ENCODE results near the gene GRP.

GRP gene

DNA sequence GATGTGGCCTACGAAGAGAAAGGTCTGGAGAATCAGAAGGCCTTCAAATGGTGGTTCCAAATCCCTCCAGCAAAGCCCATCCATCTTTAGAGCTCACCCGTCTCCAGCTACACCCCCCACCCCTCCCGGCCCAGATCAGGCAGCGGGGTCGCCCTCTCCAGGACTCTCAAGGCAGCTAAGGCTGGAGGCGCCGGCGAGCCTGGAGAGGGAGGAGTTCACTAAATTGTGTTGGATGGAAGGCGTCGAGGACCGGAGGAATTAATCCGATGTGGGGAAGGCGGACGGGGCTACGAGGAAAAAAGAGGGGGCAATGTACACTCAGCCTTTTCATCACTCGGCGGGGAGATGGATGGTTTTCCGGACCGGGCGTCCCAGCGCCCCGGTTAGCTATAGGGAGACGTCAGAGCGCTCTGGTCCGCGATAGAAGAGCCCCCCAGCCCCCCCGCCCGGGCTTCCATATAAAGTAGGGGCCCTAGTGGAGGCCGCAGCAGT lies at the start of gene GRP:
Gene GRP, plus strand, starts transcription at position 487 of the 492 bp plus-strand sequence. CDS start 108 bp downstream, outside the sequence.
- no peak for DNase-seq

DNA sequence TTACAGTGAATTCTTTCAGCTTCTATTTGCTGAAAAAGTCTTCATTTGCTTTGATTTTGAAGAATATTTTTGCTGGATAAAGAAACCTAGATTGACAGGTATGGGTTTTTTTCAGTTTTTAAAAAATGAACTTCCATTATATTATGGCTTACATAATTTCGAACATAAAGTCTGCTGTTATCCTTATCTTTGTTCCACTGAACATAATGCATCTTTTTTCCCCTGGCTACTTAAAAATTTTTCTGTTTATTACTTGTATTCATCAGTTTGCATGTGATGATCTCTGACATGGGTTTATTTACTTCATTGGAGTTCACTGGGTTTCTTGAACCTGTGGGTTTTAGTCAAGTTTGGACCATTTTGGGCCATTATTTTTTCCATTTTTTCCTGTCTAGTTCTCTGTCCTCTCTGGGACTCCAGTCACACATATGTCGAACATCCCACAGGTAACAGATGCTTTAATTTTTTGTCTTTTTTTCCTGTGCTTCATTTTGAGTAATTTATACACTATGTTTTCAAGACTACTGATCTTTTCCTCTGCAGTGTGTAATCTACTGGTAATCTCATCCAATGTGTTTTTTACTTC lies 47.2 kb upstream of the GRP start:
- no peak for DNase-seq

DNA sequence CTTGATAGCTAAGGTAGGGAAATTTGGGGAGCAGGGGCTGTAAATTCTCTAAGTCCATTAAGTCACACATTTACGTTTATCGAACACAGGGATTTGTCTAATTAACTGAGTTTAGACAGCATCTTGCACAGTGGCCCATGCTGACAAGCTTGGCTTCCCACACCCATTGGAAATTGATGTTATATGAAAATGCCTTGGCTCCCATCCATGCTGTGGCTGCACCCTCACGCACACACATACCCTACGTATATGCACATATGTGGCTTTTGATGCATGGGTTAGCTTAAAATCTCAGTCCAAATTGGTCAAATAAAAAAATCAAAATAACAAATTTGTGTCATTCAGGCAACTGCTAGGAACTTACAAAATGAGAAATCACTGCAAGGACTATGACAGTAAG lies 42.5 kb upstream of the GRP start:
- no peak for DNase-seq

DNA sequence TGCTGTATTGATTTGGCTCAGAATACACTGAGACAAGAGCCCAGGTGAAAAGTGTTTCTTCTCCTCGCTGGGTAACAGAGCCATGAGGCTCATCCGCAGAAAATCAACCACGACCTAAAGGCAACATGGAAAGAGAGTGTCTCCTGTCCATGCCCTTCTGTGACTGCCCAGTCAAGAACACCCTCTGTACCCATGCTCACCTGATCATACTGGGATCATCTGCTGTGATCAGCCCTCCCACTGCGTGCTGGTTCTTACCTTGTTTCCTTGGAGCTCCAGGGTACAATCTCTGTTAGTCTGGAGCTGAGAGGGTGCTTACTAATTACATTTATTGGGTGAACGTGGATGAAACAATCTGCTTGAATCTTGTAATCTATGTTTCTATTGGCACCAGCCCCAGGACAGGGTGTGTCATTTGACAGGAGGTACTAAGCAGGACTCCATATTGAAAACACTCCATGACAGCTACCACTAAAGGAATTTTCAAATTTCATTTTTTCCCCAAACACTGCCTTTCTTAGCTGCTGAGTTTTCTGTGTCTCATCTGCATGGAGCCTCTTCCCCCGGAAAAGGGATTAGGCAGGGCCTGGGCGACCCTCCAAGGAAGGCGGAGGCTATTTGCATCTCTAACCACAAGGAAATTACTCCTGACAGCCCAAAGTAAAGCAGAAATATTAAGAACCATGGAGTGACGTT lies 39.7 kb upstream of the GRP start:
- no peak for DNase-seq

DNA sequence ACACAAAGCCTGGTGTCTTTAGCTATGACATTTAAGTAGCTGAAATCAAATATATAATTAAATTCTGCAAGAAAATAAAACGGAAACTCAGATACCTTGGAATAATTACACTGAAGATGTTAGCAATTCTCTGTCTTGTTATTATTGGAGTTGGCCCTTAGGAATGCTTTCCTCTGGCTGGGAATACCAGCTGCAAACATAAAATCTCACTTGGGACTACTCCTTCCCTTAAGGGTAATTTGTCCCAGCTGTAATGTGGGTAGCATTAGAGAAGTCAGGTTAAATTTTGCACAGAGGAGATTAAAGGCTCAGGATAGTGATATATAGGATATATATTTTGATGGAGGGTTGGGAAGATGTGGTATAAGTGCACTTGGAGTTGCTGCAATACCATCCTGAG lies 37.3 kb upstream of the GRP start:
- no peak for DNase-seq

DNA sequence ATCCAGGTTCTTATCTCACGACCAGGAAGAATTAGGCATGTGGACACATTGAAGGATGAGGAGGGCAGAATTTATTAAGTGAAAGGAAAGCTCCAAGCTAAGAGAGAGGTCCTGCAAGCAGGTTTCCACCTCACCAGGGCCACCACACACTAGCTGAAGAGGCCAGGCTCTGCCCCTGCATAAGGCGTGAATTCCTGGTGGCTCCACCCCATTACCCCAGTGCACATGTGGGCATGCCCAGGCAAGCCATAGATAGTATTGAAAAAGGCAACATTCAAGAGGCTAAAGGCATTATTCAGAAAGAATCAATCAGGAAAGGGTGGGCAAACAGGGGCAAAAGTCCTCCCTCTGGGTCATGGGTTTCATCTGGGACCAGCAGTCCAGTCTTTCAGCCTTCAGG lies 30.9 kb upstream of the GRP start:
- DNase-seq, result no peak

DNA sequence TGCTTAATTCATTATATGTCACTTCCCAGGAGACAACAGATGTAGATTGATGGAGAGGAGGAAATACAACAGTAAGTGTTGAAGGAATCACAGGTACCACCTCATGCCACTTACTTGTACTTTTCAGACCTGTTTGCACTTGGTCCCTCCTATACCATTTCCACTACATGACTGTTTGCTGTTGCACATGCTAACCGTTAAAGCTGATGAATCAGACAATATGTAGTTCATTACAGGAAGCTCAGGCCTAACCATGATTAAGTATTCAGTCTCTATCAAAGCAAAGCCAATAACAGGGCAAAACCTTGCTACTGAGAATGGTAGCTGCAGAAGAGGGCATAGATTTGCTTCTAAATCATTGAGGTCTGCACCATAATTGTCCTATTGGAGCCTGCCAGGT lies 30.2 kb upstream of the GRP start:
- no peak for DNase-seq

DNA sequence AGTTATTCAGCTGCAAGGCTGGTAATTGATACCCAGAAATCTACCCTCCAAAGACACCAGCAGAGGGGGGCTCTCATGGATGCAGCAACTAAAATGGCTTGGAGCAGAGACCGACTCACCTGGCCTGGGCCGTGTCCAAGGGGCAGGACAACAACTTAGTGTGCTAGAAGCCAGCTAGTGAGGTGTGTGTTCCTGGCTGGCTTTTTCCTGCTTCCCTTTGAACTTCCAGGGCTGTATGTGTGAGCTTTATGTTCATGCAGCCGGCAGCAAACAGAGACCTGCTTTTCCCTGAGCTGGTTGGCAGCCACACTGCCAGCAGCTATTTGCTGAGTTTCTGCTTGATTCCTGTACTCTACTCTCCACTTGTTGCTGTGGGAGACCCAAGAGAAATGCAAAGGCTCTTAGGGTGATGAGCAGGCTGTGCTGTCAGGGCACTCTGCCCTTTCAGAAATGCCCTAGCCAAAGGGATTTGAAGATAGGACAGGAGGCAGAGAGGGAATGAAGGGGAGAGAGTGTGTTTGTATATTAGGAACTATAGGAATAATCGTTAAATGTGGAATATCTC lies 23.7 kb upstream of the GRP start:
- DNase-seq, result no peak

DNA sequence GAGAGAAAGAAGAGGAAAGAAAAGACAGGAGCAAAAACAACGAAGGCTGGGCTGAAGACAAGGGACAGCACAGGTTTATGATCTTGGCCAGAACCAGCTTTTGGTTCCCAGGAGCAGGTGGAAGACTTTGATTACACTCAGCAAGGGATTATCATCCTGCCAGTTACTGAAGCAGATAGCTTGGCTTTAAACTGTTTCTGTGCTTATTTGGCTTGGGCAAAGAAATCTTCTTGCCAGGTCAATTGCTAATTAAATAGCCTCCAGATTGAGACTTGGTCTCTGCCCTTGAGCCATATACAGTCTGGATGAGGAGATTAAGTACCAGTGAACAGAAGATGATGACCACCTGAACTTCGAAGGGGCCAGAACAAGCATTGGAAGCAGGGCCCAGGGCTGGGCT lies 22.3 kb upstream of the GRP start:
- no peak for DNase-seq

DNA sequence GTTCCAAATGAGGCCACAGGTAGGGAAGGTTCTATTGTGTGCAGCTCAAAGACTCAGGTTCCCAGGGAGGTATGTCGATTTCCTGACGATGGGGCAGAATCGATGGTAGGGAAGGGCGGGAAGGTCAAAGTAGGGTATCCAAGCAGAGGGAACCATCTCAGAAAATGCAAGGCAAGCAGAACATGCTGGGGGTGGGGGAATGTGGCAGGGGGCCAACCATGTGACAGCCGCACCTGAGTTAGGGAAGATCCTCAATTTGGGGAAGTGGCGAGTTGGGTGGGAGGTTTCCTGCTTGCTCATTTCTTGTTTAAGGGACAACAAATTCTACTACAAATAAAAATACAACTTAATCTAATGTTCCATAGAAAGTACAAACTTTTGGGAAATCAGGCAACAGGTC lies 21.7 kb upstream of the GRP start:
- DNase-seq, result no peak

DNA sequence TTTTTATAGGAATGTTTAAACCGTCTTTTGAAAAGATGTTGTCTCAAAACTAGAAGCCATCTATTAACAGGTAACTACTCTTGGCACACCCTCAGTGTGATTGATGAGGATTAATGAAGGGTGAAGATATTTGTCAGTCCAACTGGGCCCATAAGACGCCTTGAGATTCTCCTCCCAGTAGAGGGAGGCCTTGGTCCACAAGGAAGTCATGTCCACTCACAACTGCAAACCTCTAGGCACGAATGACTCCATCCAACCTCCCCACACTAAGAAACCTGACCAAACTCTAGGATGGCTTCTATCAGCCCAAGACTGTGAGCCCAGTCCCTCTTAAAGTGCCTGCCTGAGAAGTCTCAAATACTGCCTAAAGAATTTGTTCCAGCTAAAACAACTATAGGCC lies 19.2 kb upstream of the GRP start:
- DNase-seq, result no peak

DNA sequence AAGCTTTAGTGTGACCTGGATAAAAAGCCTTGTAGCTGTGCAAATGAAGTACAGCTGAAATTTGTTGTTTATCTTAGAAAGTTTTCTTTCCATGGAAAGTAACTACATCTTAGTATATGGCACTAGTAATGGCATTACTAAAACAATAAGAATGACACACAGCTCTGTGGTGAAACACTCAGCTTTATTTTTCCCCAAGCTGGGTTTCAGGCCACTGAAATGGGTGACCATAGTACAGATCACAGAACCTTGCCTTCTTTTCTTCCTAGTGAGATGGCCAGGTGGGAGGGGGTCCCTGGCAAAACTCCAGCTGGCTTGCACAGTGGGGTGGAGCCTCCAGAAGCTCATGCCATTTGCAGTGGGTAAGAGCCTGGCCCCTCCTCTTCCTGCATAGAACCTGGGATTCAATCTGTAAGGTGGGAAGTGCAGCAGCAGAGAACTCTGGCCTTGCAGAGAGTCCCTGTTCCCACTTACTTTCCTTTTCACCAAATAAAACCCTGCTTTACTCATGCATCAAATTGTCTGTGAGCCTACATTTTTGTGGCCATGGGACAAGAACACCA lies 17.6 kb upstream of the GRP start:
- no peak for DNase-seq

DNA sequence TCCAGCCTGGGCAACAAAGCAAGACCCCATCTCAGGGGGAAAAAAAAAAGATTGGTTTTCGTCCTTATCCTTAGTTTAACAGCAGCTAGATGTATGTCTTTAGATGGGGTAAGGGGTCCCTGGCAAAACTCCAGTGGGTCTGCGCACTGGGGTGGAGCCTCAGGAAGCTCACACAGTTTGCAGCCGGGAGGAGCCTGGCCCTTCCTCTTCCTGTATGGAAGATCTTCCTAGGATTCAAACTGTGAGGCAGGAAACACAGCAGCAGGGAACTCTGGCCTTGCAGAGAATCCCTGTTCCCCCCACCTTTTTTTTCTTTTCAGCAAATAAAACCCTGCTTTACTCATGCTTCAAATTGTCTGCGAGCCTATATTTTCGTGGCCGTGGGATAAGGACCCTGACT lies 12.5 kb upstream of the GRP start:
- no peak for DNase-seq

DNA sequence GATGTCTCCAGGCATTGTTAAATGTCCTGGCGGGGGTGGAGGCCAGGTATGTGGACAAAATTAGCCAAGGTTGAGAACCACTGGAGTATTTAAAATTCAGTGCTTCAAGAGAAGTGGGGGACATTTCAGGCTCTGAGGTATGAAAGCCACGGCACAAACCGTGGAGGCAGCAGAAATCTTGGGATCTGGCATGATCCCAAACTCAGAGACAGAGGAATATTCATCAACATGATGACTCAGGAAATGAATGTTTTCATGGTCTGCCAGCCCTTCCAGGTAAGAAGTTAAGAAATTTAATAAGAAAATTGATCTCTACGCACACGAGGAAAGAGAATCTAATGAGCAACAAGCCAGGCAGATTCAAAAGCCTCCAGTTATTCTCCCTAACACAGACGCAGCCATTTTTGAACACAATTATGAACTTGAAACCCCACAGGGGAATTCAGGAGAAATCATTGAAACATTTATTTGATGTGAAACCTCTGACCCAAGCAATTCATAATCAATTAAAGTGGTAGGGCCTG lies 11.3 kb upstream of the GRP start:
- no peak for DNase-seq

DNA sequence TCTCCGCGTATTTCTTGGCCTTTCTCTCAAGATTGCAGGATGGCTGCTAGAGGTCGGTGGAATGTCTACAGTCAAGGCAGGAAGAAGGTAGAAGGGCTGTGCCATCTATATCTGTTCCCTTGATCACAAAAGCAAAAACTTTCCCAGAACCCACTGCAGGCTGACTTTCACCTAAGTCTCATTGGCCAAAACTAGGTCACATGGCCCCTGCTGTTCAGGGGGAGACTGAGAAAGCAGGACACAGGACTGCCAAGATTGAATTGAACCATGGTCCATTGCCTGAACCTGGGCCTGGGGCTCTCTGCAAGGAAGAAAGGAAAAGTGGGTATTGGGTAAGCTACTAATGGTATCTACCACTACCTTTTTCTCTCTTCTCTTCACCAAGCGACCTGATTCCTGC lies 9.7 kb upstream of the GRP start:
- no peak for DNase-seq

DNA sequence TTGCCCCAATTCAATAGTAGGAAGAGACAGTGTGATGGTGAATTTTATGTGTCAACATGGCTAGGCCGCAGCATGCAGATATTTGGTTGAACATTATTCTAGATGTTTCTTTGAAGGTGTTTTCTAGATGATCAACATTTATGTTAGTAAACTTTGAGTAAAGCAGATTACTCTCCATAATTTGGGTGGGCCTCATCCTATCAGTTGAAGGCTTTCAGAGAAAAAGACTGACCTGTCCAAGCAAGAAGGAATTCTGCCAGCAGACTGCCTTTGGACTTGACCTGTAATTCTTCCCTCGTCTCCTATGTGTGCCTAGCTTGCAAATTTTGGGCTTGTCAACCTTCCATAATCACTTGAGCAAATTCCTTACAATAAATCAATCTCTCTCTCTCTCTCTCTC lies 8.3 kb upstream of the GRP start:
- no peak for DNase-seq

DNA sequence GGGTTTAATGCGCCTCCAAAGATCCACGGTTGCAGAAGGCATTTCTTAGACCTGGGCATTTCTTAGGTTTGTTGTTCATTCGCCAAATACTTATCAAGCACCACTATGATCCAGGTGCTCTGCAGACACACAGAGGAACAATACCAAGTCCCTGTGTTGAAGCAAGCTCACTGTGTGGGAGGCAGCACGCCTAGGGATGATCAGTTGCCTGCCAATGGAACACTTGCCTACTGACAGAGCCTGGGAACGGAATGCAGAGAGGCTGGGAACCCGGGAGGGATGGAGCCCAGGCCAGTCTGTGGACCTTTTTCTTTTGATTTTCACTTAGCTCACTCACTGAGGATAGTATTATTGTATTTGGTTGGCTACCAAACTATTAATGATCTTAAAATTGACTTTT lies 1.9 kb upstream of the GRP start:
- no peak for DNase-seq

DNA sequence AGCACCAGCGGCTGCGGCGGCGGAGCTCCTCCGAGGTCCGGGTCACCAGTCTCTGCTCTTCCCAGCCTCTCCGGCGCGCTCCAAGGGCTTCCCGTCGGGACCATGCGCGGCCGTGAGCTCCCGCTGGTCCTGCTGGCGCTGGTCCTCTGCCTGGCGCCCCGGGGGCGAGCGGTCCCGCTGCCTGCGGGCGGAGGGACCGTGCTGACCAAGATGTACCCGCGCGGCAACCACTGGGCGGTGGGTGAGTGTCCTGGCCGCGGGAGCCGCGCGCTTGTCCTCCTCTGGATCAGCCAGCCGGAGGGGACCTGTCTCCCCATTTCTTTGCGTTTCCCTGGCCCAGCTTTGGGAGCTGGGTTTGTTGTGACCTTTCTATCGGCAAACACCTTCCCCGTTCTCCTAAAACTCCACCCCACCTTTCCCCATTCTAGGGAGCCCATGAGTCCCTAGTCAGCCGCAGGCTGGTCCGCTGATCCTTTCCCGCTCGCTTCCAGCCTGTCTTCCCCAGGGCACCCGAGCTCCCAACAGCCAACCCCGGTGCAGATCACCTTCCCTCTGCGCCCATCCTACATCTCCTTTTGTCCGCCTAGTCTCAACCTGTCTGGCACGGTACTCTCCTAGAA lies 316 bp downstream of the GRP start:
- DNase-seq, result no peak

DNA sequence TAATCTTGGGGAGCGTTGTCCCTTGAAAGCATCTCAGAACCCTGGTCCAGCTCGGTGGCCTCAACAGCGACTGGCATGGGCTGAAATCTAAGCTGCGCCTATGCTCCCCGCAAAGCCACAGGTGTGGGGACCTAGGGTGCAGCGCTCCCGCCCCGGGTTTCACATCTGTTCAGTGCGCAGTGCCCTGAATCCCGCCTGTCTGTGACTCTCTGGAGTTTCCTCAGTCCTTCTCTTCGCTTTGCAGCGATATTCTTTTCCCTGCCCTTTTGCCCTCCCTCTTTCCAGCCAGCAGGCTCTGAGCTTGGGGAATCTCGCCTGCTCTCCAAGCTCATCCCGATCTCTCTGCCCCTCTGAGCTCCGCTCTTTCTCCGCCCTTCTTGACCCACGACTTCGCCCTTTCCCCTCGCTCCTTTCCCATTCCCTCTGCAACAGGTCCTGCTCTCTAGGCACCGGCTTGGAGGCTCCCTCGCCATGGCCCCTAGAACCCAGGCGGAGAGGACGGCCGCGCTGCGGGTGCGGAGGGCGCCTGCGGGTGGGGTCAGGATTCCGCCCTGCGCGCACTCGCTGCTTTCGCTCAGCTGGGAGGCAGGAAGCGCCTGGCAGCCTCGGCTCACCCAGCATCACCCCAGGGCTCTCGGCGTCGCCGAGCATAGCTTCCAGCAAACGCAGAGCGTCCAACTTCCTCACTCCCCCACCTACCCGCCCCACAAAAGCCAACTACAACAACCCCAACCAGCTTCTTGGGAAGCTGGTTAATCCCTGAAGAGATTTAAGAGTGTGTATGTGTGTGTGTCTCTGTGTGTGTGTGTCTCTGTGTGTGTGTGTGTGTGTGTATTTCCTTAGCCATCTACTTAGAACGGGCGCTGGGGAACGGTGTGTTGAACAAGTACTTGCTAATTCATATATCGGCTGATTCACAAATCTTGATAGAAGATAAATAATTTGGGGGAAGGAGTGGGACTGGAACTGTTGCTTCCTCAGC lies 1.1 kb downstream of the GRP start:
- DNase-seq, result no peak

DNA sequence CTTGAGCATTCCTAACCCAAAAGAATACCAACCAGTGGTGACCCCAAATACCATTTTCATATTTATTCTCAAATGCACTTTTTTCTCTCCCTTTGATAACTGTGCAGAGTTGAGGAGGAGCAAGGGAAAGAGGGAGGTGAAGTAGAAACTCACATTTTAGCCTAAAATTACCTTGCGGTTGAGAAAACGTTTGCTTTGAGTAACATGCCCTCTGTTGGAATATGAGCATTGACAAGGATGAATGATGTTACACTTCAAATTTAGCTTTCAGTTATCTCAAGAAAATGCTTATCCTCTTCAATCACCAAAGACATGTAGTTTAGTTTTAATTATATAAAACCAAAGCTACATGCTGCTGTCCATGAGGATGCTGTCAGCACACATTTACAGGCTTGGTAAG lies 2.4 kb downstream of the GRP start:
- DNase-seq, result no peak

DNA sequence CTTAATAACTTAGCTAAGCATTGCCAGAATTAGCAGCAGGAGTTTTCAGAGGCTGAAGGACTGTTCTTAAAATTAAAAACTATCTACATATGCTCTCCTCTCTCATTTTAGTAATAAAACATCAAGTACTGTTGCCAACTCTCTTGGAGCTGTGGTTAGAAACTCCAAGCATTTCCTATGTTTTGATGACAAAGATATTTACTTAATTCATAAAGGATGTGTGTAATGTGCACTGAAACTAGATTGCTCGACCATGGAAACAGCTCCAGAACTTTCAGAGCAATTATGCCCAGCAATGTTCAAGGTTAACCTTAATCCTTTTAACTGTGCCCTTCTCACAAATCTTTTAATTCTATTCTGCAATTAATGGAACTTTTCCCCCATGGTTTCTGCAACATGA lies 8.4 kb downstream of the GRP start:
- no peak for DNase-seq

DNA sequence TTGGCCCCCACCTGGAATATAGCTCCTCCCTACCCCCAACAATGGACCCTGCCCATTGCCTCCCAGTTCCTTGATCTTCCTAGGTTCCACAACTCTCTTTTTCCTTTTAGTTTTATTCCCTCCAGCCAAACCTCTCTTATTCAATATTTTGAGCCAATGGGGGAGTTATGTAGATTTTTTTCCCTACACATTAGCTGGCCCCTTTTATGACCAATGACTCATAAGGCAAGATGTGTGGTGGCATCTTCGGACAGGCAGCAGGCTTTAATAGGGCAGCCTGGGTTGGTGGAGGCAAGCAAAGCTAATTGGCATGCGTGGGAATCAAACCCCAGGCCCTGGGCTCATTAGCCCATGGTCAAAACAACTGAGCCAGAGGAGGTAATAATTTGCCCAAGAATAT lies 9.2 kb downstream of the GRP start:
- no peak for DNase-seq
